Cerebellar cortex (tissue), 1 donor: ENCODE data around the gene APC2.

Experiments used
- DNase-seq: peaks from one replicate; pipeline ENCODE4 v3.0.0-alpha.2; 2015; ENCODE audit warnings: low spot score

Gene APC2

GRCh38 chr19:1478934-1479707, 29.2 kb downstream of the APC2 start, which contains the start of gene C19orf25:
TSS of gene C19orf25 (minus strand) at chr19:1479215. CDS start at chr19:1478903, 312 bp downstream.
- peak; percentile 94 for DNase-seq

GRCh38 chr19:1481224-1481892, 31.4 kb downstream of the APC2 start:
- DNase-seq: no peak

DNA sequence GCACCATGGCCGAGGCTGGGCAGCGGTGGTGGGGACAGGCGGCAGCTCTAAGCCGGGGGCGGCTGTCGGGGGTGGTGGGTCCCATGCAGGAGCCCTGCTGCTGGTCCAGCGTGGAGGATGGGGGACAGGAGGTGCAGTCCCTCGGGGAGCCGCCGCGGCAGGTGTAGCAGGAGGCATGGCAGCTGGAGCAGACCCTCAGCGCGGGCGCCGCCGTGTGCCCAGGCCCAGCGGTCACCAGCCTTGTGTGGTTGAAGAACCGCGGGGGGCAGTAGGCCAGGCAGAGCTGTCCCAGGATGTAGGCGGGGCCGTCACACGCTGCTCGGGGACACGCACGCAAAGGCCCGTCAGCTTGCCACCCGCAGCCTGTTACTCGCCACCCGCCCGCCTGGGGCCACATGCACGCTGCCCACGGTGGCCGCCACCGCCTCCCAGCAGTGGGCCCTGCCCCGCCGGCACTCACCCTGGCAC, 32.0 kb downstream of the APC2 start:
- no peak for DNase-seq

GRCh38 chr19:1482361-1483130, 32.6 kb downstream of the APC2 start:
- DNase-seq: no peak

DNA sequence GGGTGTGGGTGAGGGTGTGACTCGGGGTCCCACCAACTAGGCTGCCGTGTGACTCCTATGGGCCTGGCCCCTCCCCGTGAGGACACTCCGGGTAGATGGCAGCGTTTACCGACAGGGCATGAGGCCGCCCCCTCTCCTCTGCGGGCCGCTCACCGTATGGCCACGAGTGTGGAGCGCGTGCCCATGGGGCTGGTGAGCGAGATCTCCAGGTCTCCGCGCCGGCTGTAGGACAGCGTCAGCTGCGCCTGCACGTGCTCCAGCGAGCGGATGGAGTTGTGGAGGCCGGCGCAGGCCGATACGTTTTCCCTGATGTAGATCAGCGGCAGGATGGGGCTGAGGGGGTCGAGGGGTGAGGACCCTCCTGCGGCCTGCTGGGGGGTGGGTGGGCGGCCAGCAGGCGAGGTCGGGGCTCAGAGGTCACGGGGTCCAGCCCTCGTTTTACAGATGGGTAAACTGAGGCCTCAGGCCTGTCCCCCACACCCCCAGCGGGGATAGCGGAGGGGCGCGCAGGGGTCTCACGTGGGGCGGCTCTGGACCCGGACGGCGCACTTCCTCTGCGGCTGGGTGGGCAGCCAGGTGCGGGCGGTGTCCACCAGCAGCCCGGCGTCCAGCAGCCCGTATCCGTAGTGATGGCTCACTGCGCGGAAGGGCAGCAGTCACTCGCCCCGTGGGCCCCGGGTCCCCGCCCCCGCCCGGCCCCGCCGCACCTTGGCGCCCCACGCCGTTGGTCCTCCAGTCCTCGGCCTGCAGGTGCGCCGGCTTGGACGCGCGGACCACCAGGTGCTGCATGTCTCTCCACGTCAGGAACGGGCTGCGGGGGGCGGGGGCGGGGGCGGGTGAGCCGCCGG, 33.4 kb downstream of the APC2 start:
- no peak for DNase-seq

DNA sequence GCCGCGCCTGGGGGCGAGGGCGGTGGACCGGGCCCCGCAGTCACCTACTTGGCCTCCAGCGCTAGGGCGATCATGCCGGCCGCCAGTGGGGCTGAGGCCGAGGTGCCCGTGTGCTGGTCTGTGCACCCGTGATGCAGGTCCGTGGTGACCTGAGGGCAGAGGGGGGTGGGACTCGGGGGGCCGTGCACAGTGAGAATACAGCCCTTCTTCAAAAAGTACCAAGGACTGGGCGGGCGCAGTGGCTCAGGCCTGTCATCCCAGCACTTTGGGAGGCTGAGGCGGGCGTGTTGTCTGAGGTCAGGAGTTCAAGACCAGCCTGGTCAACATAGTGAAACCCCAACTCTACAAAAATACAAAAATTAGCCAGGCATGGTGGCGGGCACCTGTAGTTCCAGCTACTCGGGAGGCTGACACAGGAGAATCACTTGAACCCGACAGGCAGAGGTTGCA, 34.1 kb downstream of the APC2 start:
- no peak for DNase-seq

- no peak for DNase-seq
These were observed 37.0 kb downstream of the APC2 start for GRCh38 chr19:1486720-1487575.

GRCh38 chr19:1487576-1488281, 37.8 kb downstream of the APC2 start:
- DNase-seq: no peak

DNA sequence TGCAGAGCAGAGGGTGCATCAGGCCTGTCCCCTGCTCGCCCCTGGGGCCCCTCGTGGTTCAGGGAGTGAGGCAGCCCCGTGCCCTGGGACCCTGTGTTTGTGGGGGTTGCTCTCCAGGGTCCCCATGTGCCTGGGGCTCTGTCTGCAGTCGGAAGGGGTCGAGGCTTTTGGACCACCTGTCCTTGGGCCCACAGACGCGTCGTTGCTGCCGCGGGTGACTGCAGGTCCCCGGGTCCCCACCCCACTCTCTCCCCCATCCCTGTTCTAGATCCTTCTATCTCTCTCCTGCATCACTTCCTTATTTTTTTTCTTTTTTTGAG, 38.3 kb downstream of the APC2 start:
- no peak for DNase-seq

DNA sequence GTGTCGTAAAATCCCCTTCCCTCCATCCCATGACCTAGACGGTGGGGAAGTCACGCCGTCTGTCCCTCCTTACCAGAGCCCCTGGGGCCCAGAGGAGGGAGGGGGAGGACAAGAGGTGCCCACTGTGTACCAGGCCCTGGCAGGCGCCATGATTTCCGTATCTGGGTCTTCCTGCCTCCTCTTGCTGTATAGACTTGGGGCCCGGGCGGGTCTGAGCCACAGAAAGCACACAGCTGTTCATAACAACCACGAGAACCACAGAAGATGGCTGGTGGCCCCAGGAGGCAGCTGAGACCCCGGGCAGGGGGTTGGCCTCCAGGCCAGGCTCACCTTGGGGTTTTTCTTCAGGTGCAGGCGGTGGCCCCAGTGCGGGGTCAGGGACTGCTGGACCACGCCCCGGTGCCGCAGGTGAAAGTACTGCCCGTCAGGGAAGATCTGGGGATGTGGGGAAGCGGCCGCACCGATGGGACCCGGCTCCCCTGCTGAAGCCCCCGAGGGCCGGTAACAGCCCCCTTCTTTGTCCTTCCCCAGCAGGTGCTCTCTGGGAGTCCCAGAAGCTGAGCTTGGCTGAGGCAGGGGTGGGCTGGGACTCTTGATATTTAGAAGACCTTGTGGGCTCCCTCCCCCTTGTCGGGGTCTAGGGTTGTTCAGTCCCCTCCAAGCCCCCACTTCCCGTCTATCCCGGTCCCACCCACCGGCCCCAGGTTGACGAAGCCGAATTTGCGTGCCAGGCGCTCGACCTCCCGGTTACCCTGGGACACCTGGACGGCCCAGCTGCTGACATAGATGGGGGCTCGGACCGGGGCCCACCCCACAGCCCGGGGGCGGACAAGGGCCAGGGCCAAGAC, 39.8 kb downstream of the APC2 start:
- DNase-seq: no peak

DNA sequence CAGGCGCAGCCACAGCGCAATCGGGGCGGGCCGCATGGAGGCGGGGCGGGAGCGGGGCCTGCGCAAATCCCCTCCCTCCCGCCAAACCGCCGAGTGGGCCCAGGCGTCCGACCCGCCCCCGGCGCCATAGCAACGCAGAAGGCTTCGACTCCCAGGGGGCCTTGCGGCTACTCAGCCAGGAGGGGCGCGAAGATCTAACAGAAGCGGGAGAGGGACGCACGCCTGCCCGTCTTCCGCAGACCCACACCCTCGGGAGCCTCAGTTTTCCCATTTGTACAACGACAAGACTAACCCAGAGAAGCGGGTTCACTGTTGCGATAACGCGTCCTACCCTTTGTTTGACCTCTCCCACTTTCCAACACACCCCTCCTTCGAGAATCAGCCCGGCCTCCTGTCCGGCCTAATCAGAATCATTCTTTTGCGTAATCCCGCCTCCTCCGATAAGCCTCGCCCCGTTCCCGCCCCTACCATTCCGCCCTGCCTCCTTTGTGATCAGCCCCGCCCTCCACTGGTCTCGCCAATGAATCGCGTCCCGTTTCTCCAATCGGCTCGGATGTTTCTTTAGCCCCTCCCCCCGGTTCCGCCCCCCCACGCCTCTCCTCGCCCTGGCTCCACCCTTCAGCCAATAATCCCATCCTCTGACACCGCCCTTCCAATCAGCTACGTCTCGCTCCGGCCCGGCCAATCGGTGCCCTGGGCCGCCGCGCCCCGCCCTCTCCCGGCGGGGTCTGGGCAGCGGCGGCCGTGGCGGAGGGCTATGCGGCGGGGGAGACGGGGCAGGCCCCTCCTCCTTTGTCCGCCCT, 40.6 kb downstream of the APC2 start, which contains the start of gene PCSK4:
Gene PCSK4 (minus strand): TSS at position 40 of the 803 bp plus-strand sequence. CDS start 4 bp downstream, at position 36.
- DNase-seq: peak; percentile 99

GRCh38 chr19:1491114-1491848, 41.4 kb downstream of the APC2 start, which contains the start of gene REEP6:
TSS of gene REEP6 (plus strand) at chr19:1491181. CDS start at chr19:1491270, 89 bp downstream.
- no peak for DNase-seq

- no peak for DNase-seq
These were observed 41.9 kb downstream of the APC2 start for GRCh38 chr19:1491849-1492170.

GRCh38 chr19:1492474-1493006, 42.6 kb downstream of the APC2 start:
- DNase-seq: no peak

GRCh38 chr19:1494115-1494815, 44.3 kb downstream of the APC2 start:
- no peak for DNase-seq

DNA sequence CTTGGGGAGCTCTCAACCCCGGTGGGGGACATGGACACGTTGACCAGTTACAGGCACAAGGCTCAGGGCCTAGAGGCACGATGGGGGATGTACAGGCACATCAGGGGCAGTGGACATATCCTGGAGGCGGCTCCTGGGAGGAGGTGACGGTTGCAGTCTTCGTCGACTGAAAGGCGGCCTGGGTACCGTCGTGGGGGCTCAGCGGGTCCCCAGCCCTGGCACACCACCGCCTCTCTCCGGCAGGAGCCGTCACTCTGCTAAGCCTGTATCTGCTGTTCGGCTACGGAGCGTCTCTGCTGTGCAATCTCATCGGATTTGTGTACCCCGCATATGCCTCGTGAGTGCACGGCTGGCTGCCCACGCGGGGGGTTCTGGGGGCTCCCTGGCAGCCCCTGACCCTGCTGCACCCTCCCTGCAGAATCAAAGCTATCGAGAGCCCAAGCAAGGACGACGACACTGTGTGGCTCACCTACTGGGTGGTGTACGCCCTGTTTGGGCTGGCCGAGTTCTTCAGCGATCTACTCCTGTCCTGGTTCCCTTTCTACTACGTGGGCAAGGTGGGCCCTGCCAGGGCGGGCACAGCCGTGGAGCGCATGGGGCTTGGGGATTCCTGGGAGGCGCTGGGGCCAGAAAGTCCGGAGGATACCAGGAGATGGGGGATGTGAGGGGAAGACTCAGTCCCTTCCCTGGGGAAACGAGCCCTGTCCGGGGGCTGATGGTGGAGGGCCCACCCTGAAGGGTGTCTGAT, 45.3 kb downstream of the APC2 start:
- DNase-seq: no peak
